Activated CD8-positive, alpha-beta memory T cell treated with anti-CD3 and anti-CD28 coated beads, Interleukin-2, amount 10 ng/mL, durations not matched to agents 7 days and 5 days (primary cell): ENCODE results near the gene NWD2. TPM values are rescaled to one million over a fixed set of nuclear protein-coding genes. Genes with fewer than 3 reads are reported as not detected.
A peak's percentile ranks its signal among the peaks of the same experiment; 100 is the strongest.

Source experiments
- ATAC-seq: fragments of 150-1000 bp; cut with Tn5 transposase; one replicate; pipeline ENCODE4 v1.10.0; 2021; ENCODE audit warnings: moderate library complexity
- CTCF ChIA-PET: fragments of 350-600 bp; sonication (Branson Sonifier 250); formaldehyde crosslinking; loops from one replicate; lab custom pipeline; 2021; ENCODE audit warnings: antibody characterized with exemption; lab: Charles Lee
- DNase-seq: peaks from one replicate; pipeline ENCODE4 v3.0.0-alpha.2; 2020
- H3K27ac Mint-ChIP-seq: one replicate; pipeline ENCODE4 v1.8.0; 2021; ENCODE audit warnings: mild to moderate bottlenecking, mixed read lengths
- H3K27me3 Mint-ChIP-seq: one replicate; pipeline ENCODE4 v1.8.0; 2021; ENCODE audit warnings: mixed read lengths
- H3K36me3 Mint-ChIP-seq: one replicate; pipeline ENCODE4 v1.8.0; 2021; ENCODE audit warnings: mild to moderate bottlenecking, mixed read lengths
- H3K4me1 Mint-ChIP-seq: one replicate; pipeline ENCODE4 v1.8.0; 2021; ENCODE audit warnings: mixed read lengths
- H3K4me3 Mint-ChIP-seq: one replicate; pipeline ENCODE4 v1.8.0; 2021; ENCODE audit warnings: mild to moderate bottlenecking, moderate library complexity, mixed read lengths
- H3K9me3 Mint-ChIP-seq: one replicate; pipeline ENCODE4 v1.8.0; 2022; ENCODE audit warnings: low read depth, mixed read lengths
- total RNA-seq, 2 experiments: library from RNA; stranded (reverse); gene quantifications; one replicate each; pipeline ENCODE4 v1.2.3, GENCODE V29; 2021

Gene NWD2
- total RNA-seq, 2 experiments from 2014 or later, result not detected

GRCh38 chr4:37442062-37442323 is 197.4 kb downstream of the NWD2 start:
- Mint-ChIP-seq H3K27me3 (peaks cover 12% of the 10 kb centered on the region), H3K4me3 (no peak overlapping the region), H3K9me3 (no peaks in the 10 kb centered on the region), H3K4me1 (no peaks in the 10 kb centered on the region), H3K27ac (no peak overlapping the region), H3K36me3 (no peaks in the 10 kb centered on the region)
- ATAC-seq (no peak), DNase-seq (no peak)
- CTCF ChIA-PET, result interaction anchor here (0.8 kb wide), 1 partner anchor 12 kb away, joined by 3 read pairs; a partner anchor contains a TSS

DNA sequence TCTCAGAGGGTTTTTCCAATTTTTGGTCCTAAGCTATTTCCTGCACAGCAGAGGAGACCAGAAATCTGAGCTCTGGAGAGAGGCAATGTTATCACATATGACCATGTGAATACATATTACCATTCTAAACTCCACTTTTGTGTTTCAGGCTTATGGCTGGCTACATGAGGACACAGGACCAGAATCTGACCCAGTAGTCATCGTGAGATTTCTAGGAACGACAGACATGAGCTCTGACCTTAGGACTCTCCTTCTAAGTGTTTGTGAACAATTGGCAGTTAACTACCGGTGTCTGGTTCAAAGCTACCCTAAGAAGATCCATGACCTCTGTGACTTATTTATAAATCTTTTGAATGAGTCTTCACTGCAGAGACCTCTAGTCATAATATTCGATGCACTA is 198.6 kb downstream of the NWD2 start:
- H3K36me3 Mint-ChIP-seq, result no peaks in the 10 kb centered on the region
- no peaks in the 10 kb centered on the region for H3K4me1 Mint-ChIP-seq
- no peak overlapping the region for H3K4me3 Mint-ChIP-seq
- CTCF ChIA-PET, result interaction anchor here (0.9 kb wide), 1 partner anchor 10 kb away, joined by 3 read pairs; no protein-coding TSS in a partner anchor
- no peak for ATAC-seq
- H3K27me3 Mint-ChIP-seq, result peaks cover 20% of the 10 kb centered on the region
- H3K27ac Mint-ChIP-seq, result no peak overlapping the region
- no peak for DNase-seq
- no peaks in the 10 kb centered on the region for H3K9me3 Mint-ChIP-seq

DNA sequence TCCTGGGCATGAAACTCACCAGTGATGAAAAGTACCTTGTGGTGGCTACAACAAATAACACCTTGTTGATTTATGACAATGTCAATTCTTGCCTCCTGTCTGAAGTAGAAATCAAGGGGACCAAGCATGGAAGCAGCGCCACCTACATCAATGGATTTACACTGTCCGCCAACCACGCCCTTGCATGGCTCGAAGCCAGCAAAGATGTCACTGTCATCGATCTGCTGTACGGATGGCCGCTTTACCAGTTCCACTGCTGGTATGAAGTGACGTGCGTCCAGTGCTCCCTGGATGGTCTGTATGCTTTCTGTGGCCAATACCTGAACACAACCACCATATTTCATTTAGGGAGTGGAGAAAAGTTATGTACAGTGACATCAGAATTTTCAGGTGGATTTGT is 200.5 kb downstream of the NWD2 start:
- Mint-ChIP-seq H3K27me3 (peaks cover 27% of the 10 kb centered on the region), H3K27ac (no peak overlapping the region), H3K9me3 (no peaks in the 10 kb centered on the region), H3K4me1 (no peaks in the 10 kb centered on the region), H3K4me3 (no peak overlapping the region), H3K36me3 (no peaks in the 10 kb centered on the region)
- ATAC-seq (no peak), DNase-seq (no peak)
- CTCF ChIA-PET, result no interaction called here

GRCh38 chr4:37446016-37446415 is 201.5 kb downstream of the NWD2 start:
- Mint-ChIP-seq H3K9me3 (no peaks in the 10 kb centered on the region), H3K36me3 (no peaks in the 10 kb centered on the region), H3K27ac (no peak overlapping the region), H3K27me3 (peaks cover 32% of the 10 kb centered on the region), H3K4me3 (no peak overlapping the region), H3K4me1 (no peaks in the 10 kb centered on the region)
- CTCF ChIA-PET, result no interaction called here
- DNase-seq (no peak), ATAC-seq (no peak)

GRCh38 chr4:37447886-37448285 is 203.3 kb downstream of the NWD2 start:
- DNase-seq, result no peak
- CTCF ChIA-PET, result interaction anchor here (1.2 kb wide), 1 partner anchor 119 kb away, joined by 3 read pairs; no protein-coding TSS in a partner anchor
- H3K4me3 Mint-ChIP-seq, result no peak overlapping the region
- ATAC-seq, result no peak
- H3K27ac Mint-ChIP-seq, result no peak overlapping the region
- H3K27me3 Mint-ChIP-seq, result peaks cover 40% of the 10 kb centered on the region
- H3K4me1 Mint-ChIP-seq, result peaks cover 2% of the 10 kb centered on the region
- H3K9me3 Mint-ChIP-seq, result no peaks in the 10 kb centered on the region
- no peaks in the 10 kb centered on the region for H3K36me3 Mint-ChIP-seq

- no peak overlapping the region for H3K4me3 Mint-ChIP-seq
- H3K36me3 Mint-ChIP-seq, result no peaks in the 10 kb centered on the region
- CTCF ChIA-PET, result interaction anchor here (1.3 kb wide), 1 partner anchor 117 kb away, joined by 3 read pairs; no protein-coding TSS in a partner anchor
- DNase-seq, result no peak
- no peak overlapping the region for H3K27ac Mint-ChIP-seq
- H3K9me3 Mint-ChIP-seq, result no peaks in the 10 kb centered on the region
- peaks cover 16% of the 10 kb centered on the region for H3K4me1 Mint-ChIP-seq
- peaks cover 62% of the 10 kb centered on the region for H3K27me3 Mint-ChIP-seq
- ATAC-seq, result no peak
Observed at GRCh38 chr4:37450309-37450708, 205.8 kb downstream of the NWD2 start.

DNA sequence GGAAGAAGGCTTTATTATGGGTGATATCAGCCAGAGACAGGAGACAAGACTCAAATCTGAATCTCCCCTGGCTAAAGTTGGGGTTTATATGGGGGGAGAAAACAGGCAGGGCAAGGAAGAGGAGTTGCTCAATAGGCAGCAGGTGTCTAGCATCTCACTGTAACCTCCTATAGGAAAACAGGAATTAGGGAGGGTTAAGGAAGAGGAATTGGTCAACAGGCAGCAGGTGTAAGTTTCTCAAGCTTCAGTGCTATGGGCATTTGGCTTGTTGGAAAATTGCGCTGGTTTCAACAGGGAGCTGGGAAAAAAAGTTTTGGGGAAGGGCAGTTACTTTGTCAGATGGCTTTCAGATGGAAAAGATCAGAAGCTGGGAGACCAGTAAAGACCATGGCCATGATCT is 206.4 kb downstream of the NWD2 start:
- CTCF ChIA-PET, result interaction anchor here (1.3 to 1.5 kb wide), 2 partner anchors 113 to 116 kb away, joined by 3 to 5 read pairs; no protein-coding TSS in a partner anchor
- no peak for ATAC-seq
- H3K27me3 Mint-ChIP-seq, result peaks cover 68% of the 10 kb centered on the region

GRCh38 chr4:37451656-37452055 is 207.1 kb downstream of the NWD2 start:
- Mint-ChIP-seq H3K27me3 (peaks cover 75% of the 10 kb centered on the region), H3K36me3 (no peaks in the 10 kb centered on the region), H3K4me1 (peaks cover 16% of the 10 kb centered on the region), H3K27ac (no peak overlapping the region), H3K4me3 (no peak overlapping the region), H3K9me3 (no peaks in the 10 kb centered on the region)
- CTCF ChIA-PET, result interaction anchor here (0.6 to 1.5 kb wide), 3 partner anchors 113 to 330 kb away, joined by 3 to 5 read pairs (median 4); no protein-coding TSS in a partner anchor
- no peak for DNase-seq
- no peak for ATAC-seq

More for the DNA sequence above, 206.4 kb downstream of the NWD2 start:
- Mint-ChIP-seq H3K27ac (no peak overlapping the region), H3K4me1 (peaks cover 16% of the 10 kb centered on the region), H3K9me3 (no peaks in the 10 kb centered on the region), H3K4me3 (no peak overlapping the region), H3K36me3 (no peaks in the 10 kb centered on the region)
- no peak for DNase-seq

- H3K4me1 Mint-ChIP-seq, result peaks cover 16% of the 10 kb centered on the region
- no peak overlapping the region for H3K27ac Mint-ChIP-seq
- CTCF ChIA-PET, result interaction anchor here (0.6 to 2.7 kb wide), 11 partner anchors 10 to 582 kb away, joined by 3 to 22 read pairs (median 4); no protein-coding TSS in a partner anchor
- peak overlapping the region; percentile 60 for H3K4me3 Mint-ChIP-seq
- no peaks in the 10 kb centered on the region for H3K9me3 Mint-ChIP-seq
- ATAC-seq (peak; percentile 64), DNase-seq (peak; percentile 64)
- no peaks in the 10 kb centered on the region for H3K36me3 Mint-ChIP-seq
- peaks cover 75% of the 10 kb centered on the region for H3K27me3 Mint-ChIP-seq
Observed at GRCh38 chr4:37452952-37453280, 208.4 kb downstream of the NWD2 start.

DNA sequence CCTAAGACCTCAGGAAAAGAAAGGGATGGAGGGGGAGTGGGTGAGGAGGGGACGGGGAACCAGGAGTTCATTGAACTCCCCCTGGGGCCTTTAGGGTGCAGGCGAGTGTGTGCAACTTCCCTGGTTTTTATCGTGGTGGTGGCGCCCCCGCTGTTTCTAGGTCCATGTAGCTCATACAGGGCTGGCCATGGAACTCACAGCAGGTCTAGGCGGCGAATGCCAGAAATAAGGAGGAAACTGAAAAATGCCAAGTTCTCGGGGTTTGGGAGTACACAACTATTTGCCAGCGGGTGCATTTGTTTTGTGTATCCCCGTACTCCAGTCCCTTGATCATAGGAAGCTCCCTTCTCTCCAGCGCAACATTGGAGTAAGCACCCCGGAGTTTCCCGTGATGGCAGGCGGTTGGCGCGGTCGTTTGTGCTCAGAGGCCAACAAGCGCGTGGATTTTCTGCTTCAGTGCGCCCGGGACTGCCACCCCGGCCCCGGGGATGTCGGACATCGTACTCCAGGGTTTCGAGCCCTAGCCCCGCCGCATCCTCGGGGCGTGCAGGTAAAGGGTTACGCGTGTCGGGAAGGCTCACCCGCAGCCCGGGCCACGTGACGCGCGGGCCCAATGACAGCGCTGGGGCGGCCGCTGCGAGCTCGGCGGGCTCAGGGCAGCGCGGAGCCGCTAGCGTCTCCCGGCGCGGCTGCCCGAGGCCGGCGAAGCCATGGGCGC is 208.9 kb downstream of the NWD2 start:
- no peaks in the 10 kb centered on the region for H3K9me3 Mint-ChIP-seq
- peak overlapping the region; percentile 60 for H3K4me3 Mint-ChIP-seq
- CTCF ChIA-PET, result interaction anchor here (0.8 to 2.7 kb wide), 12 partner anchors 10 to 582 kb away, joined by 3 to 22 read pairs (median 4); no protein-coding TSS in a partner anchor
- no peaks in the 10 kb centered on the region for H3K36me3 Mint-ChIP-seq
- peaks cover 72% of the 10 kb centered on the region for H3K27me3 Mint-ChIP-seq
- ATAC-seq (peak; percentile 97), DNase-seq (peak; percentile 53)
- peaks cover 16% of the 10 kb centered on the region for H3K4me1 Mint-ChIP-seq
- no peak overlapping the region for H3K27ac Mint-ChIP-seq

DNA sequence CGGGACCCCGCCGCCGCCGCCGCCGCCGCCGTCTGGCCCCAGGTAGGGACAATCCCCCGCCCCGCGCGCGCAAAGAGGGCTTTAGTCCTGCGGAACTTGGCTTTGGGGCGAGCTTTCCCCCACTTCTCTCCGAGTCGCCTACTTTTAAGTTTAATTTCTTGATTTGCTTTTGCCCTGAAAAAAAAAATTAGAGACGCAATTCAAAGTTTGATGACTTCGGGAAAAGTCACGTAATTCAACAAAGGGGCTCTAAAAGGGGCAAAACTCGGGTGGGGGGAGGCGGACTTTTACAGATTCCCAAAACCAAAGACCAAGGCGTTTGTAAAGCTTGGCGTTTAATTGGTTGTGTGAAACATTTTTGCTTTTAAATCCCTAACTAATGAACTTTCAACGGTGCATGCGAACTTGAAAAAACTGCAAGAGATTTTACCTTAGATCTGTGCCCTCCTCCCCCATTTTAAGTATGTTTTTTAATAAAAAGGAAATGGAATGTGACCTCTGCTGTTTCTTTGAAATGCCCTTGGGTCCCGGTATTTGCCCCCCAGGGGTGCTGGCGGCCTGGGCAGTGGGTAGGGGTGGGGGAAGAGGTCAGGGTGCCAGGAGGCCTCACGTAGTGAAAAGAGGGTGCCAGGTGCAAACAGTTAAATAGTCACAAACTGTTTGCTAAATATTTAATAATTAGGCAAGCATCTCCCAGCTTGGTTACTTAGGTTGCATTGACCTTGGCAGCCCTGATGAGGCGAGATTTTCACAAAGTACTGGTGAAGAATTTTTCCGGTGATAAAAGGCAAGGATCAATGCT is 209.7 kb downstream of the NWD2 start:
- Mint-ChIP-seq H3K9me3 (no peaks in the 10 kb centered on the region), H3K27ac (no peak overlapping the region), H3K4me1 (peaks cover 16% of the 10 kb centered on the region), H3K27me3 (peaks cover 69% of the 10 kb centered on the region), H3K4me3 (no peak overlapping the region), H3K36me3 (no peaks in the 10 kb centered on the region)
- ATAC-seq, result no peak
- CTCF ChIA-PET, result interaction anchor here (0.8 to 2.7 kb wide), 11 partner anchors 11 to 581 kb away, joined by 3 to 22 read pairs (median 4); no protein-coding TSS in a partner anchor
- DNase-seq, result no peak

- H3K27ac Mint-ChIP-seq, result no peak overlapping the region
- ATAC-seq (no peak), DNase-seq (no peak)
- peaks cover 16% of the 10 kb centered on the region for H3K4me1 Mint-ChIP-seq
- no peaks in the 10 kb centered on the region for H3K9me3 Mint-ChIP-seq
- no peak overlapping the region for H3K4me3 Mint-ChIP-seq
- H3K36me3 Mint-ChIP-seq, result no peaks in the 10 kb centered on the region
- CTCF ChIA-PET, result interaction anchor here (0.7 kb wide), 1 partner anchor 348 kb away, joined by 3 read pairs; no protein-coding TSS in a partner anchor
- H3K27me3 Mint-ChIP-seq, result peaks cover 58% of the 10 kb centered on the region
Observed at GRCh38 chr4:37455301-37456131, 211.0 kb downstream of the NWD2 start.

GRCh38 chr4:37461801-37462200 is 217.3 kb downstream of the NWD2 start:
- ATAC-seq (no peak), DNase-seq (no peak)
- H3K4me1 Mint-ChIP-seq, result no peaks in the 10 kb centered on the region
- no peaks in the 10 kb centered on the region for H3K9me3 Mint-ChIP-seq
- H3K4me3 Mint-ChIP-seq, result no peak overlapping the region
- H3K36me3 Mint-ChIP-seq, result no peaks in the 10 kb centered on the region
- H3K27me3 Mint-ChIP-seq, result peaks cover 28% of the 10 kb centered on the region
- H3K27ac Mint-ChIP-seq, result no peak overlapping the region
- CTCF ChIA-PET, result no interaction called here
